H1 (cell line): Measurements from ENCODE around the gene ZBTB20. TPM values are rescaled to one million over a fixed set of nuclear protein-coding genes. Genes with fewer than 3 reads are reported as not detected.

ENCODE experiments used
- CTCF ChIA-PET: fragments of 300-600 bp; sonication (Branson Sonifier 250); formaldehyde crosslinking; loops from one replicate; lab custom pipeline; 2021; ENCODE audit not compliant: partially characterized antibody; lab: Charles Lee
- POLR2A ChIA-PET: fragments of 300-600 bp; sonication (Branson Sonifier 250); formaldehyde crosslinking; loops from one replicate; lab custom pipeline; 2021; ENCODE audit warnings: inconsistent platforms; ENCODE audit not compliant: partially characterized antibody; lab: Charles Lee
- DNase-seq, 2 experiments: peaks; one replicate each; pipeline versions ENCODE4 v3.0.0 to v3.0.0-alpha.2; 2010 to 2022; ENCODE audit warnings: low spot score in 2 of 2, low read depth in 1 of 2, mixed read lengths in 1 of 2
- FAIRE-seq: peaks from 2 replicates; lab custom pipeline; 2011; peaks lifted over from hg19 to GRCh38; lab: Jason Lieb, UNC
- H2AFZ ChIP-seq: 2 replicates; pipeline ENCODE4 v1.8.1; 2012; ENCODE audit warnings: low read length, inconsistent platforms
- H2AK5ac ChIP-seq: 2 replicates; pipeline ENCODE4 v1.6.1; 2013; ENCODE audit warnings: low read depth, low read length
- H2BK120ac ChIP-seq: replicated peaks from 2 replicates; pipeline ENCODE3; 2013; ENCODE audit warnings: low read depth, low read length, inconsistent platforms
- H2BK12ac ChIP-seq: 2 replicates; pipeline ENCODE4 v1.6.1; 2013; ENCODE audit warnings: low read depth, low read length
- H2BK15ac ChIP-seq: 2 replicates; pipeline ENCODE4 v1.6.1; 2013; ENCODE audit warnings: low read length
- H2BK20ac ChIP-seq: 2 replicates; pipeline ENCODE4 v1.6.1; 2013; ENCODE audit warnings: low read length
- H2BK5ac ChIP-seq: 2 replicates; pipeline ENCODE4 v1.6.1; 2013; ENCODE audit warnings: low read depth, low read length
- H3K14ac ChIP-seq: 2 replicates; pipeline ENCODE4 v1.6.1; 2013; ENCODE audit warnings: inconsistent platforms; ENCODE audit not compliant: insufficient read length
- H3K18ac ChIP-seq: 2 replicates; pipeline ENCODE4 v1.6.1; 2013; ENCODE audit warnings: low read length; ENCODE audit errors: extremely low read depth
- H3K23ac ChIP-seq: 2 replicates; pipeline ENCODE4 v1.6.1; 2013; ENCODE audit warnings: inconsistent platforms; ENCODE audit not compliant: insufficient read length
- H3K23me2 ChIP-seq: 2 replicates; pipeline ENCODE4 v1.6.1; 2013; ENCODE audit warnings: low read depth, low read length
- H3K27ac ChIP-seq: 2 replicates; pipeline ENCODE4 v1.6.1; 2011; ENCODE audit warnings: low read depth, low read length, inconsistent platforms
- H3K27me3 ChIP-seq, 4 experiments: replicated peaks in 1 of 4; 1 replicate in 1 of 4; 2 replicates in 3 of 4; pipeline versions ENCODE4 v1.6.1 to v1.8.1; 2011 to 2013; ENCODE audit warnings: low read length in 3 of 4, mild to moderate bottlenecking in 3 of 4, inconsistent platforms in 2 of 4, mixed read lengths in 2 of 4, moderate library complexity in 1 of 4; ENCODE audit not compliant: control insufficient read depth in 3 of 4, insufficient read depth in 3 of 4; ENCODE audit errors: extremely low read depth in 1 of 4
- H3K36me3 ChIP-seq, 4 experiments: 2 replicates each; pipeline versions ENCODE4 v1.6.1 to v1.8.1; 2011 to 2013; ENCODE audit warnings: mild to moderate bottlenecking in 4 of 4, low read length in 3 of 4, moderate library complexity in 2 of 4, control low read depth in 1 of 4, inconsistent platforms in 1 of 4; ENCODE audit not compliant: insufficient read depth in 4 of 4, control insufficient read depth in 2 of 4
- H3K4ac ChIP-seq: replicated peaks from 2 replicates; pipeline ENCODE3; 2013; ENCODE audit warnings: low read length, low read depth, mixed read lengths, inconsistent platforms; ENCODE audit not compliant: insufficient read length
- H3K4me1 ChIP-seq, 4 experiments: replicated peaks in 1 of 4; 1 replicate in 1 of 4; 2 replicates in 3 of 4; pipeline versions ENCODE4 v1.6.1 to v1.8.1; 2011 to 2013; ENCODE audit warnings: low read length in 3 of 4, inconsistent platforms in 2 of 4, mixed read lengths in 1 of 4; ENCODE audit not compliant: insufficient read depth in 4 of 4, control insufficient read depth in 3 of 4
- H3K4me2 ChIP-seq, 2 experiments: 2 replicates each; pipeline versions ENCODE4 v1.6.1 to v1.8.1; 2011 to 2013; ENCODE audit warnings: low read depth in 2 of 2, low read length in 2 of 2, control low read depth in 1 of 2, inconsistent platforms in 1 of 2, mild to moderate bottlenecking in 1 of 2; ENCODE audit not compliant: insufficient read depth in 1 of 2
- H3K4me3 ChIP-seq, 4 experiments: fragments of 200-600, 300-600 bp in 1 of 4; sonication (generic), shearing (Covaris generic), sonication (Bioruptor Twin) in 1 of 4; 2 replicates each; pipeline versions ENCODE4 v1.5.1 to v1.8.1; 2011 to 2016; ENCODE audit warnings: low read length in 4 of 4, low read depth in 3 of 4, control low read depth in 2 of 4, inconsistent platforms in 2 of 4, mild to moderate bottlenecking in 2 of 4, mixed read lengths in 1 of 4, moderate library complexity in 1 of 4; ENCODE audit not compliant: insufficient read depth in 2 of 4; ENCODE audit errors: extremely low read depth in 1 of 4
- H3K56ac ChIP-seq: replicated peaks from 2 replicates; pipeline ENCODE3; 2013; ENCODE audit warnings: low read depth, mild to moderate bottlenecking, mixed read lengths, low read length, inconsistent platforms; ENCODE audit not compliant: insufficient read length
- H3K79me1 ChIP-seq: 2 replicates; pipeline ENCODE4 v1.6.1; 2013; ENCODE audit warnings: low read depth, low read length, control low read depth
- H3K79me2 ChIP-seq, 2 experiments: 2 replicates each; pipeline versions ENCODE4 v1.6.1 to v1.8.1; 2012 to 2013; ENCODE audit warnings: low read length in 2 of 2, mild to moderate bottlenecking in 2 of 2, inconsistent platforms in 1 of 2; ENCODE audit not compliant: insufficient read depth in 2 of 2, control insufficient read depth in 1 of 2
- H3K9ac ChIP-seq, 4 experiments: replicated peaks in 1 of 4; 1 replicate in 1 of 4; 2 replicates in 3 of 4; pipeline versions ENCODE4 v1.6.1 to v1.8.1; 2011 to 2013; ENCODE audit warnings: low read depth in 3 of 4, low read length in 3 of 4, control low read depth in 2 of 4, mild to moderate bottlenecking in 2 of 4, moderate library complexity in 2 of 4, inconsistent platforms in 1 of 4; ENCODE audit errors: extremely low read depth in 1 of 4
- H3K9me3 ChIP-seq, 2 experiments: 2 replicates each; pipeline versions ENCODE4 v1.6.1 to v1.8.1; 2012 to 2013; ENCODE audit warnings: mild to moderate bottlenecking in 2 of 2, moderate library complexity in 2 of 2, control low read depth in 1 of 2, inconsistent platforms in 1 of 2, low read depth in 1 of 2, low read length in 1 of 2, mixed read lengths in 1 of 2; ENCODE audit not compliant: insufficient read depth in 2 of 2
- H4K20me1 ChIP-seq, 2 experiments: replicated peaks in 1 of 2; 2 replicates each; pipeline versions ENCODE3 to v1.8.1; 2011 to 2013; ENCODE audit warnings: inconsistent platforms in 2 of 2, low read length in 2 of 2, mild to moderate bottlenecking in 1 of 2; ENCODE audit not compliant: insufficient read depth in 2 of 2, control insufficient read depth in 1 of 2
- H4K5ac ChIP-seq: 2 replicates; pipeline ENCODE4 v1.6.1; 2013; ENCODE audit warnings: low read length, low read depth, mixed read lengths, inconsistent platforms; ENCODE audit not compliant: insufficient read length
- H4K8ac ChIP-seq: 2 replicates; pipeline ENCODE4 v1.8.0; 2013; ENCODE audit warnings: mild to moderate bottlenecking, moderate library complexity, low read length, inconsistent platforms; ENCODE audit not compliant: insufficient read depth; ENCODE audit errors: extremely low read depth
- H4K91ac ChIP-seq: replicated peaks from 2 replicates; pipeline ENCODE3; 2013; ENCODE audit warnings: low read length, mixed read lengths, inconsistent platforms; ENCODE audit not compliant: insufficient read length
- ASH2L ChIP-seq: fragments of 200-600, 300-600 bp; sonication (generic); IDR thresholded peaks from one replicate; pipeline ENCODE4 v1.7.1; 2017; ENCODE audit warnings: low read length
- ATF2 ChIP-seq: IDR thresholded peaks from 2 replicates; pipeline ENCODE4 v1.6.1; 2012; ENCODE audit warnings: low read length, inconsistent platforms
- BRCA1 ChIP-seq: IDR thresholded peaks from 2 replicates; pipeline ENCODE4 v1.6.1; 2012; ENCODE audit warnings: low read depth, low read length, improper control_type of control experiment
- CEBPB ChIP-seq: IDR thresholded peaks from 2 replicates; pipeline ENCODE4 v1.6.1; 2012; ENCODE audit warnings: low read depth, low read length
- EZH2 ChIP-seq: fragments of 200-600 bp; sonication (generic); IDR thresholded peaks from 2 replicates; pipeline ENCODE4 v1.7.1; 2012; ENCODE audit warnings: low read depth, mild to moderate bottlenecking, moderate library complexity, low read length, inconsistent platforms; ENCODE audit not compliant: severe bottlenecking
- HDAC6 ChIP-seq: IDR thresholded peaks from one replicate; pipeline ENCODE4 v1.7.1; 2012; ENCODE audit warnings: low read depth, mild to moderate bottlenecking, inconsistent platforms, low read length, moderate library complexity
- SAP30 ChIP-seq: fragments of 300-600 bp; sonication (generic); IDR thresholded peaks from 2 replicates; pipeline ENCODE4 v1.7.1; 2012; ENCODE audit warnings: low read length, moderate library complexity, mild to moderate bottlenecking, inconsistent platforms; ENCODE audit not compliant: insufficient read depth, insufficient replicate concordance
- SIRT6 ChIP-seq: IDR thresholded peaks from one replicate; pipeline ENCODE4 v1.7.1; 2012; ENCODE audit warnings: low read length, inconsistent platforms
- SP4 ChIP-seq: IDR thresholded peaks from 2 replicates; pipeline ENCODE4 v1.6.1; 2012; ENCODE audit warnings: low read length, inconsistent platforms
- SRF ChIP-seq: IDR thresholded peaks from 2 replicates; pipeline ENCODE4 v1.6.1; 2011; ENCODE audit warnings: mild to moderate bottlenecking, low read depth, low read length, moderate library complexity
- WGBS, 2 experiments: shearing (Covaris generic) in 1 of 2; methylation state at CpG; one replicate each; pipeline versions ENCODE4 v1.1.6 to v1.1.7; 2013 to 2015; ENCODE audit warnings: low lambda C conversion rate in 2 of 2, mixed read lengths in 2 of 2, inconsistent platforms in 1 of 2, low coverage in 1 of 2, missing lambda C conversion rate in 1 of 2; ENCODE audit not compliant: insufficient replicate concordance in 2 of 2, insufficient coverage in 1 of 2, insufficient read length in 1 of 2; ENCODE audit errors: extremely low coverage in 1 of 2, missing lambda C conversion rate in 1 of 2; 5-methylcytosine and 5-hydroxymethylcytosine counted together
- polyA plus RNA-seq, 7 experiments: library from polyadenylated mRNA; depleted of rRNA in 3 of 7; stranded (reverse) in 5 of 7; unstranded in 2 of 7; fragments of >200 nt in 5 of 7; fragments of 200-250 nt in 2 of 7; gene quantifications; 1 replicate in 5 of 7; 2 replicates in 1 of 7; 4 replicates in 1 of 7; pipeline versions ENCODE4 v1.2.1 to v1.2.3, GENCODE V29; 2011 to 2013; ENCODE audit warnings: missing spikeins in 2 of 7, mixed read lengths in 2 of 7
- total RNA-seq: library from RNA; stranded (reverse); fragmentation: NEBNext Ultra II Directional; extraction: Animal tissue kit (Norgen Biotek cat#: 25700); gene quantifications from 2 replicates; pipeline ENCODE4 v1.2.1, GENCODE V29; 2021
- TF ChIP-seq, protein P1 (sequence below): IDR thresholded peaks from 2 replicates; pipeline ENCODE4 v1.6.1; 2012; ENCODE audit warnings: inconsistent platforms

Gene ZBTB20
- total and polyA plus RNA-seq, 2 of the 8 experiments (the other 6 are each of a cell fraction or from before 2014, with no cell fraction given) = 0.35 to 1.3 TPM

DNA sequence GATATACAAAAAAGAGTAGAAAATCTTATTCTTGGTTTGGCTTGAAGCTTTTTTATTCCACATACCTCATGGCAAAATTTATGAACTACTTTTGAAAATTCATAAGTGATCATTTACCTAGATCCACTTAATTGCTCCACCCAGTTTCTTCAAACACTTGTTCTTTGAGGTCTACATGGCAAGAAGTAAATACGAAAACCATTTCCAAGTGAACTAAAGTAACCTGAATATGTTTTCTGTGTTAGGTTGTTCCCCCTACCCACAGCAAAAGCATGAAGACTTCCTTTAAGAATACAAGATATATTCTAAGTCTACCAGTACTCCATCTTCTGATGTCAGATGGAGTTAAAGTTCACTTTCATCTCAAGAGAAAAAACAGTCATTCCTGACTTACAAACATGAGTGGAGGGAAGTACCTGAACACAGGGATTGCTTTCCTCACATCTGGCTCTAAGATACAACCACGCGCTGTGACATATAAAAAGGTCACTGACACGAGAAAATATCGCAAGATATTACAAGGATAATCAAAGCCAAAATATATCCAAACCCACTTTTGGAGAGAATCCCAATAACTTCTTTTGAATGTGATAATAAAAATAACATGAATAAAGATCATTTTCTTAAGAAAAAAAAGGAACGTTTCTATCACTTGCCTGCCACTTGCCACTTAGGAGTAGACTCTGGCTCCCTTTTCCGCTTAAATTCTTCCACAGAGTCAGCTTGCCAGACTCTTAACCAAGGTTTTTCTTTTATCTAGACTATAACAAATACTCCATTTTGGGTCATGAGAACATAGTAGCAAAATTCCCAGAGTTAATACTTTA is 428.8 kb downstream of the ZBTB20 start:
- POLR2A ChIA-PET = no interaction called here
- no peak overlapping the region for H4K5ac ChIP-seq
- TF ChIP-seq, protein P1, sequence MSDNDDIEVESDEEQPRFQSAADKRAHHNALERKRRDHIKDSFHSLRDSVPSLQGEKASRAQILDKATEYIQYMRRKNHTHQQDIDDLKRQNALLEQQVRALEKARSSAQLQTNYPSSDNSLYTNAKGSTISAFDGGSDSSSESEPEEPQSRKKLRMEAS = no peak
- TF ChIP-seq SAP30 = no peak
- no peak for TF ChIP-seq CEBPB
- no peak for TF ChIP-seq SIRT6
- TF ChIP-seq ASH2L = no peak
- no peak for TF ChIP-seq EZH2
- no peak for TF ChIP-seq SP4
- no peak for TF ChIP-seq BRCA1
- TF ChIP-seq HDAC6 = no peak
- TF ChIP-seq SRF = no peak
- no peak for TF ChIP-seq ATF2

More for the DNA sequence above, 428.8 kb downstream of the ZBTB20 start:
- Histone ChIP-seq H4K91ac (no peak overlapping the region), H2AK5ac (no peak overlapping the region), H3K27me3 (no peaks in the 10 kb centered on the region), H2BK15ac (no peak overlapping the region), H3K4me1 (peaks cover 0 to 4% (median 0%) of the 10 kb centered on the region in 4 experiments; a peak in 1 of 7 replicates), H3K79me2 (no peaks in the 10 kb centered on the region), H2BK5ac (no peak overlapping the region), H4K20me1 (no peaks in the 10 kb centered on the region), H2AFZ (no peak overlapping the region), H3K4me2 (no peak overlapping the region), H3K9me3 (no peaks in the 10 kb centered on the region), H3K27ac (no peak overlapping the region), H3K23ac (no peak overlapping the region), H3K4me3 (no peak overlapping the region), H3K79me1 (no peaks in the 10 kb centered on the region), H3K14ac (no peak overlapping the region), H3K9ac (no peak overlapping the region), H3K56ac (no peak overlapping the region), H4K8ac (no peak overlapping the region), H2BK120ac (no peak overlapping the region), H3K4ac (no peak overlapping the region), H3K36me3 (no peaks in the 10 kb centered on the region), H2BK20ac (no peak overlapping the region), H3K18ac (no peak overlapping the region), H3K23me2 (no peaks in the 10 kb centered on the region), H2BK12ac (no peak overlapping the region)
- CTCF ChIA-PET = no interaction called here
- DNase-seq = no peak
- FAIRE-seq = no peak
- 94% methylated on average over 7 of the region's 7 CpGs; no CpG with 5 or more reads in 1 of the 2 experiments for WGBS, 2 experiments
